HepG2 (cell line): ENCODE data around the gene C1orf198. TPM values are rescaled to one million over a fixed set of nuclear protein-coding genes. Genes with fewer than 3 reads are reported as not detected.

Experiments used
- ATAC-seq: fragments of 200-7000 bp; cut with Tn5 transposase; 3 replicates; pipeline ENCODE4 v1.9.1; 2020; ENCODE audit warnings: mild to moderate bottlenecking, moderate library complexity
- BruUV-seq: library from RNA; stranded (reverse); fragments of 400-500 nt; replicated peaks from 2 replicates; lab custom pipeline; 2021; lab: Mats Ljungman, UMichigan
- CTCF ChIA-PET: fragments of 300-600 bp; formaldehyde crosslinking; extraction: SDS; loops from one replicate; lab custom pipeline; 2021; ENCODE audit warnings: low total read pairs, inconsistent platforms, low intra/inter-chr PET ratio; lab: Yijun Ruan, JAX
- POLR2A ChIA-PET: fragments of 350-600 bp; sonication (Branson Sonifier 250); formaldehyde crosslinking; loops from one replicate; lab custom pipeline; 2020; ENCODE audit warnings: antibody characterized with exemption, inconsistent platforms; lab: Yijun Ruan, JAX
- DNase-seq: peaks from one replicate; pipeline ENCODE4 v3.0.0-alpha.2; 2015; ENCODE audit warnings: low spot score
- FAIRE-seq: peaks from 3 replicates; lab custom pipeline; 2011; peaks lifted over from hg19 to GRCh38; lab: Jason Lieb, UNC
- H2AFZ ChIP-seq: one replicate; pipeline ENCODE4 v1.6.1; 2011; ENCODE audit warnings: low read length, inconsistent platforms
- H3K27ac ChIP-seq: fragments of 300-600 bp; 3 replicates; pipeline ENCODE4 v1.8.0; 2011; ENCODE audit warnings: mixed run types, mild to moderate bottlenecking, mixed read lengths, low read length, inconsistent platforms; ENCODE audit not compliant: insufficient read depth; ENCODE audit errors: extremely low read length
- H3K27me3 ChIP-seq, 2 experiments: fragments of 200-600 bp in 1 of 2; 2 replicates in 1 of 2; 3 replicates in 1 of 2; pipeline versions ENCODE4 v1.6.0 to v1.8.0; 2011; ENCODE audit warnings: low read length in 2 of 2, mild to moderate bottlenecking in 2 of 2, moderate library complexity in 2 of 2, inconsistent platforms in 1 of 2; ENCODE audit not compliant: insufficient read depth in 2 of 2, control insufficient read depth in 1 of 2
- H3K36me3 ChIP-seq, 2 experiments: fragments of 200-600 bp in 1 of 2; replicated peaks in 1 of 2; 2 replicates in 1 of 2; 3 replicates in 1 of 2; pipeline versions ENCODE4 v1.5.1 to v1.8.0; 2011; ENCODE audit warnings: low read length in 2 of 2, inconsistent platforms in 1 of 2; ENCODE audit not compliant: insufficient read depth in 2 of 2, control insufficient read depth in 1 of 2
- H3K4me1 ChIP-seq: 2 replicates; pipeline ENCODE4 v1.5.1; 2012; ENCODE audit warnings: low read length, inconsistent platforms; ENCODE audit not compliant: insufficient read depth
- H3K4me2 ChIP-seq: 2 replicates; pipeline ENCODE4 v1.6.0; 2011; ENCODE audit warnings: low read depth, low read length, inconsistent platforms
- H3K4me3 ChIP-seq, 3 experiments: fragments of 200-600 bp in 1 of 3; sonication (generic), shearing (Covaris generic) in 1 of 3; replicated peaks in 1 of 3; 2 replicates each; pipeline ENCODE4 v1.5.1; 2011 to 2016; ENCODE audit warnings: low read length in 3 of 3, inconsistent platforms in 2 of 3, low read depth in 2 of 3, mild to moderate bottlenecking in 2 of 3, control low read depth in 1 of 3, mixed read lengths in 1 of 3; ENCODE audit not compliant: insufficient read depth in 1 of 3
- H3K79me2 ChIP-seq: one replicate; pipeline ENCODE4 v1.6.1; 2011; ENCODE audit warnings: low read length, inconsistent platforms; ENCODE audit not compliant: insufficient read depth
- H3K9ac ChIP-seq: 2 replicates; pipeline ENCODE4 v1.6.0; 2011; ENCODE audit warnings: mild to moderate bottlenecking, low read depth, low read length, inconsistent platforms; ENCODE audit not compliant: insufficient read depth
- H3K9me3 ChIP-seq: 2 replicates; pipeline ENCODE4 v1.5.1; 2012; ENCODE audit warnings: mild to moderate bottlenecking, low read length
- H4K20me1 ChIP-seq: 2 replicates; pipeline ENCODE4 v1.6.0; 2011; ENCODE audit warnings: inconsistent platforms, mild to moderate bottlenecking, low read length, moderate library complexity; ENCODE audit not compliant: insufficient read depth
- MAFK ChIP-seq, 2 experiments: IDR thresholded peaks in 1 of 2; conservative IDR thresholded peaks in 1 of 2; 2 replicates each; pipeline ENCODE4 v1.6.1; 2011; ENCODE audit warnings: improper control_type of control experiment in 2 of 2, low read length in 2 of 2
- ZNF577 ChIP-seq: sonication (generic); formaldehyde crosslinking; IDR thresholded peaks from 2 replicates; pipeline ENCODE4 v1.4.0; 2020; ENCODE audit warnings: mild to moderate bottlenecking, low read depth, missing genetic modification reagents, borderline replicate concordance
- WGBS: methylation state at CpG from one replicate; pipeline ENCODE4 v1.1.6; 2017; ENCODE audit warnings: low lambda C conversion rate; 5-methylcytosine and 5-hydroxymethylcytosine counted together
- in situ Hi-C: cut with HindIII; loops from 2 replicates; pipeline ENCODE4 v1.10.0; 2017; ENCODE audit warnings: low pct_unique_long_range_greater_than_20kb; ENCODE audit not compliant: extremely low pct_ligation_motif_present
- intact Hi-C: fragments of 100-400 bp; cut with micrococcal nuclease; formaldehyde crosslinking; loops from one replicate; pipeline ENCODE4 v1.10.0; 2022; ENCODE audit not compliant: unreplicated experiment
- polyA plus RNA-seq, 8 experiments: library from polyadenylated mRNA; depleted of rRNA in 3 of 8; stranded (reverse) in 7 of 8; unstranded in 1 of 8; fragments of >200 nt; fragmentation: Illumina TruSeq in 4 of 8; extraction: Trizol in 4 of 8; gene quantifications; 2 replicates each; pipeline versions ENCODE4 v1.2.1 to v1.2.3, GENCODE V29; 2011 to 2016; ENCODE audit warnings: low read depth in 4 of 8, missing spikeins in 1 of 8, mixed read lengths in 1 of 8; ENCODE audit not compliant: insufficient read depth in 1 of 8
- total RNA-seq, 5 experiments: library from RNA; depleted of rRNA; stranded (reverse); fragments of >200 nt; fragmentation: Illumina TruSeq; extraction: Trizol; gene quantifications; 2 replicates each; pipeline ENCODE4 v1.2.3, GENCODE V29; 2016; ENCODE audit warnings: low read depth in 1 of 5
- TF ChIP-seq, protein P1 (sequence below), 2 experiments: fragments of 450-650 bp in 1 of 2; sonication (generic) in 1 of 2; formaldehyde crosslinking; IDR thresholded peaks; 2 replicates each; pipeline versions ENCODE4 v1.5.0 to v1.8.0; 2020 to 2022; ENCODE audit warnings: mild to moderate bottlenecking in 1 of 2, missing genetic modification reagents in 1 of 2
- TF ChIP-seq, protein P2 (sequence below): sonication (generic); formaldehyde crosslinking; IDR thresholded peaks from 2 replicates; pipeline ENCODE4 v1.5.0; 2020; ENCODE audit warnings: missing genetic modification reagents

Gene C1orf198
- total and polyA plus RNA-seq, 2 of the 13 experiments (the other 11 are each of a cell fraction or from before 2014, with no cell fraction given): 12.7 to 13.4 TPM

DNA sequence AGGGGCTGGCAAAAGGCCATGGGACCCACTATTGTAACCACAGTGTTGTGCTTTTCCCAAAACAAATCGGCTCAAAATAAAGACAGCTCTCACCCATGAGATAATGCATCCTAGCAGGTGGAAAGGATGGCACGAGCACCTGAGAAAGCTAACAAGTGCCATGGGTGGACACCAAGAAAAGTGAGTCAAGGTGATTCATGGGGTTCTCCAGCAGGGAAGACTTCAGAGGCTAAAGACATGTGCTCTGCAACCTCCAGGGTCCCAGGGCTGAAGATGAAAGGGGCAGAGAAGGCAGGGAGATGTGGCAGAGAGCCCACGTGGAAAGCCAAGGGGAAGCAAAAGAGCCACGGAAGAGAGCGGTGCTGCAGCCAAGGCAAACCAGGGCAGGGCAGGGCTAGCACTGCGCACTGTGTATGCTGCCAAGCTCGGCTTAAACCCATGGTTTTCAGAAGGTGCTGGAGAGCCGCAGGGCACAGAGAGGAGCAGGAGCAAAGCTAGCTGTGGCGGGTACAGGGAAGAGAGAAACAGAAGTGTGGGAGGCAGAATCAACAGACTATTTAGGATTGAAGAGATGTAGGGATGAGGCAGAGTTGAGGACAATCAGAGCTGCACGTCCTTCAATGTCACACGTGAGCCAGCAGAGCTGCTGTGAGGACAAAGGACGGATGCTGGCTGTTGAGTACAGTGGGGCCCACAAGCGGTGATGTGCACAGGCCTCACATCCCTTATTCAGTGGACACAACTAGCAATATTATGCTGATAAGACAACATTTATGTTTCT lies 41.8 kb upstream of the C1orf198 start:
- H4K20me1 ChIP-seq: no peaks in the 10 kb centered on the region
- H3K4me2 ChIP-seq: no peak overlapping the region
- no peaks in the 10 kb centered on the region; a peak in 1 of 5 replicates for H3K27me3 ChIP-seq
- peaks cover 14% of the 10 kb centered on the region for H3K4me1 ChIP-seq
- no peak overlapping the region for H2AFZ ChIP-seq
- TF ChIP-seq, protein P1, sequence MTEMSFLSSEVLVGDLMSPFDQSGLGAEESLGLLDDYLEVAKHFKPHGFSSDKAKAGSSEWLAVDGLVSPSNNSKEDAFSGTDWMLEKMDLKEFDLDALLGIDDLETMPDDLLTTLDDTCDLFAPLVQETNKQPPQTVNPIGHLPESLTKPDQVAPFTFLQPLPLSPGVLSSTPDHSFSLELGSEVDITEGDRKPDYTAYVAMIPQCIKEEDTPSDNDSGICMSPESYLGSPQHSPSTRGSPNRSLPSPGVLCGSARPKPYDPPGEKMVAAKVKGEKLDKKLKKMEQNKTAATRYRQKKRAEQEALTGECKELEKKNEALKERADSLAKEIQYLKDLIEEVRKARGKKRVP (CRISPR knock-in tag; IDR thresholded peaks at IDR 0.05): no peak
- TF ChIP-seq, protein P2, sequence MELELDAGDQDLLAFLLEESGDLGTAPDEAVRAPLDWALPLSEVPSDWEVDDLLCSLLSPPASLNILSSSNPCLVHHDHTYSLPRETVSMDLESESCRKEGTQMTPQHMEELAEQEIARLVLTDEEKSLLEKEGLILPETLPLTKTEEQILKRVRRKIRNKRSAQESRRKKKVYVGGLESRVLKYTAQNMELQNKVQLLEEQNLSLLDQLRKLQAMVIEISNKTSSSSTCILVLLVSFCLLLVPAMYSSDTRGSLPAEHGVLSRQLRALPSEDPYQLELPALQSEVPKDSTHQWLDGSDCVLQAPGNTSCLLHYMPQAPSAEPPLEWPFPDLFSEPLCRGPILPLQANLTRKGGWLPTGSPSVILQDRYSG (CRISPR knock-in tag): no peak
- TF ChIP-seq ZNF577 (CRISPR knock-in tag) (no peak), MAFK (conservative IDR thresholded peaks at IDR 0.05 in 1 of 2, IDR thresholded peaks at IDR 0.05 in 1 of 2; ENCODE audit: low read length in 2 of 2) (peak; percentile 47 to 57)
- in situ Hi-C loops (no loop called here), intact Hi-C loops (no loop called here)
- no peaks in the 10 kb centered on the region for H3K79me2 ChIP-seq
- H3K9me3 ChIP-seq: no peaks in the 10 kb centered on the region
- ChIA-PET POLR2A (no interaction called here), CTCF (no interaction called here)
- no peak for DNase-seq
- H3K4me3 ChIP-seq: no peak overlapping the region
- no peak for ATAC-seq
- 98% methylated on average over 13 of the region's 13 CpGs for WGBS
- peaks cover 2 to 18% of the 10 kb centered on the region in 2 experiments; a peak in 2 of 5 replicates for H3K36me3 ChIP-seq
- no peak overlapping the region for H3K27ac ChIP-seq
- no TSS peak for BruUV-seq
- no peak overlapping the region for H3K9ac ChIP-seq
- FAIRE-seq: no peak
